B cell (primary cell): ENCODE data around the gene KIF9. TPM values are rescaled to one million over a fixed set of nuclear protein-coding genes. Genes with fewer than 3 reads are reported as not detected.

ENCODE experiments used
- ATAC-seq: fragments of 200-7000 bp; cut with Tn5 transposase; one replicate; pipeline ENCODE4 v1.10.0; 2021; ENCODE audit warnings: low read depth, mild to moderate bottlenecking, moderate number of reproducible peaks, moderate library complexity
- CTCF ChIA-PET: fragments of 350-600 bp; sonication (Branson Sonifier 250); formaldehyde crosslinking; loops from one replicate; lab custom pipeline; 2021; ENCODE audit warnings: antibody characterized with exemption, inconsistent platforms; lab: Charles Lee
- POLR2A ChIA-PET: fragments of 350-600 bp; sonication (Branson Sonifier 250); formaldehyde crosslinking; loops from one replicate; lab custom pipeline; 2021; ENCODE audit warnings: antibody characterized with exemption; lab: Charles Lee
- DNase-seq: peaks from one replicate; pipeline ENCODE4 v3.0.0; 2013
- H2AFZ ChIP-seq: 2 replicates; pipeline ENCODE4 v1.6.1; 2012; ENCODE audit warnings: mild to moderate bottlenecking, low read depth, low read length; ENCODE audit not compliant: insufficient read depth, poor library complexity, severe bottlenecking
- H3K27ac ChIP-seq, 2 donors: 1 replicate in 1 of 2; 2 replicates in 1 of 2; pipeline ENCODE4 v1.5.1; 2012 to 2013; ENCODE audit warnings: low read length in 2 of 2, mild to moderate bottlenecking in 2 of 2, moderate library complexity in 1 of 2
- H3K27me3 ChIP-seq, 4 experiments: fragments of 200-600 bp in 1 of 4; sonication (generic) in 1 of 4; replicated peaks in 1 of 4; 1 replicate in 2 of 4; 2 replicates in 2 of 4; pipeline versions ENCODE4 v1.6.1 to v1.7.0; 2013 to 2016; ENCODE audit warnings: low read length in 3 of 4, mild to moderate bottlenecking in 2 of 4, mixed read lengths in 1 of 4, moderate library complexity in 1 of 4; ENCODE audit not compliant: insufficient read depth in 4 of 4, control insufficient read depth in 3 of 4; ENCODE audit errors: control extremely low read depth in 1 of 4
- H3K36me3 ChIP-seq, 2 experiments: replicated peaks in 1 of 2; 1 replicate in 1 of 2; 2 replicates in 1 of 2; pipeline versions ENCODE4 v1.6.1 to v1.7.1; 2013; ENCODE audit warnings: low read length in 1 of 2; ENCODE audit not compliant: insufficient read depth in 2 of 2, control insufficient read depth in 1 of 2; ENCODE audit errors: control extremely low read depth in 1 of 2, extremely low read depth in 1 of 2
- H3K4me1 ChIP-seq, 2 donors: fragments of 200-600 bp in 1 of 2; sonication (generic) in 1 of 2; 1 replicate in 1 of 2; 2 replicates in 1 of 2; pipeline versions ENCODE4 v1.5.1 to v1.6.1; 2013 to 2017; ENCODE audit warnings: low read length in 2 of 2; ENCODE audit not compliant: control insufficient read depth in 2 of 2, insufficient read depth in 2 of 2
- H3K4me2 ChIP-seq: replicated peaks from 2 replicates; pipeline ENCODE3; 2012; ENCODE audit warnings: mild to moderate bottlenecking, low read depth, low read length; ENCODE audit not compliant: poor library complexity, severe bottlenecking
- H3K4me3 ChIP-seq, 5 experiments: fragments of 200-600 bp in 1 of 5; sonication (generic) in 1 of 5; 1 replicate in 3 of 5; 2 replicates in 2 of 5; pipeline versions ENCODE4 v1.5.1 to v1.7.0; 2011 to 2016; ENCODE audit warnings: low read length in 4 of 5, mild to moderate bottlenecking in 4 of 5, low read depth in 2 of 5, control low read depth in 1 of 5, moderate library complexity in 1 of 5; ENCODE audit not compliant: insufficient read depth in 1 of 5; ENCODE audit errors: control extremely low read depth in 1 of 5, extremely low read depth in 1 of 5
- H3K79me2 ChIP-seq: fragments of 200-600 bp; sonication (generic); one replicate; pipeline ENCODE4 v1.6.0; 2016; ENCODE audit warnings: low read length; ENCODE audit not compliant: control insufficient read depth, insufficient read depth
- H3K9ac ChIP-seq: fragments of 200-600 bp; sonication (generic); 2 replicates; pipeline ENCODE4 v1.6.1; 2017; ENCODE audit warnings: mild to moderate bottlenecking, low read length, moderate library complexity
- H3K9me3 ChIP-seq, 3 donors: one replicate each; pipeline versions ENCODE4 v1.6.1 to v1.7.1; 2013; ENCODE audit warnings: low read length in 2 of 3; ENCODE audit not compliant: control insufficient read depth in 2 of 3, insufficient read depth in 1 of 3; ENCODE audit errors: control extremely low read depth in 1 of 3
- H4K20me1 ChIP-seq: 2 replicates; pipeline ENCODE4 v1.6.0; 2012; ENCODE audit warnings: mild to moderate bottlenecking, low read length; ENCODE audit not compliant: insufficient read depth, control insufficient read depth, poor library complexity, severe bottlenecking
- H3K27ac Mint-ChIP-seq: one replicate; pipeline ENCODE4 v1.8.0; 2021; ENCODE audit warnings: mixed read lengths
- H3K27me3 Mint-ChIP-seq: one replicate; pipeline ENCODE4 v1.8.0; 2021; ENCODE audit warnings: mixed read lengths
- H3K4me1 Mint-ChIP-seq: one replicate; pipeline ENCODE4 v1.8.0; 2021; ENCODE audit warnings: mixed read lengths
- H3K4me3 Mint-ChIP-seq: one replicate; pipeline ENCODE4 v1.8.0; 2021; ENCODE audit warnings: mixed read lengths
- H3K9me3 Mint-ChIP-seq: one replicate; pipeline ENCODE4 v1.8.0; 2022; ENCODE audit warnings: mixed read lengths; ENCODE audit not compliant: insufficient read depth
- CTCF ChIP-seq: fragments of 200-600 bp; IDR thresholded peaks from one replicate; pipeline ENCODE4 v1.8.0; 2022; ENCODE audit warnings: antibody characterized with exemption, mild to moderate bottlenecking
- EZH2 ChIP-seq: IDR thresholded peaks from 2 replicates; pipeline ENCODE4 v1.6.1; 2012; ENCODE audit warnings: borderline replicate concordance, low read depth, mild to moderate bottlenecking, moderate library complexity, low read length; ENCODE audit not compliant: insufficient read depth, poor library complexity, severe bottlenecking
- WGBS: methylation state at CpG from one replicate; pipeline ENCODE4 v1.1.5; 2013; ENCODE audit warnings: missing lambda C conversion rate; ENCODE audit not compliant: insufficient coverage; 5-methylcytosine and 5-hydroxymethylcytosine counted together
- intact Hi-C: fragments of 100-400 bp; cut with micrococcal nuclease; formaldehyde crosslinking; loops from one replicate; pipeline ENCODE4 v1.10.0; 2022
- polyA plus RNA-seq: library from polyadenylated mRNA; depleted of rRNA; stranded (reverse); fragments of >200 nt; gene quantifications from 2 replicates; pipeline ENCODE4 v1.2.3, GENCODE V29; 2012
- total RNA-seq, 2 donors: library from RNA; stranded (reverse); fragments of 120-200 nt in 1 of 2; gene quantifications; 1 replicate in 1 of 2; 2 replicates in 1 of 2; pipeline versions ENCODE4 v1.2.3 to v1.2.4, GENCODE V29; 2013 to 2022

The KIF9 gene
- total and polyA plus RNA-seq, 2 donors (not counting 1 experiment from before 2014, with no cell fraction given), result 3.0 to 3.8 TPM

GRCh38 chr3:47193871-47194859 lies 88.4 kb downstream of the KIF9 start:
- Histone ChIP-seq H3K27ac (no peak overlapping the region), H2AFZ (no peak overlapping the region), H3K79me2 (no peaks in the 10 kb centered on the region), H3K9ac (no peak overlapping the region), H3K9me3 (peaks cover 0 to 3% (median 0%) of the 10 kb centered on the region in 3 donors), H3K4me1 (no peaks in the 10 kb centered on the region), H4K20me1 (no peaks in the 10 kb centered on the region), H3K36me3 (no peaks in the 10 kb centered on the region), H3K4me2 (no peak overlapping the region), H3K4me3 (no peak overlapping the region), H3K27me3 (no peaks in the 10 kb centered on the region)
- 93% methylated on average over 3 of the region's 4 CpGs for WGBS
- H3K4me1 Mint-ChIP-seq, result no peaks in the 10 kb centered on the region
- H3K9me3 Mint-ChIP-seq, result no peaks in the 10 kb centered on the region
- ATAC-seq, result no peak
- ChIA-PET CTCF (no interaction called here), POLR2A (interaction anchor here (0.6 to 0.9 kb wide), 2 partner anchors 8 to 629 kb away, joined by 3 to 5 read pairs; no protein-coding TSS in a partner anchor)
- H3K27me3 Mint-ChIP-seq, result no peaks in the 10 kb centered on the region
- intact Hi-C loops, result no loop called here
- H3K4me3 Mint-ChIP-seq, result no peak overlapping the region
- no peak for TF ChIP-seq CTCF
- no peak for TF ChIP-seq EZH2
- no peak for DNase-seq
- no peak overlapping the region for H3K27ac Mint-ChIP-seq

- CTCF ChIA-PET, result no interaction called here
- no peak for TF ChIP-seq EZH2
- TF ChIP-seq CTCF, result no peak
- Mint-ChIP-seq H3K4me3 (no peak overlapping the region), H3K9me3 (no peaks in the 10 kb centered on the region), H3K27me3 (no peaks in the 10 kb centered on the region), H3K27ac (no peak overlapping the region), H3K4me1 (no peaks in the 10 kb centered on the region)
- H3K36me3 ChIP-seq, result no peaks in the 10 kb centered on the region
- H2AFZ ChIP-seq, result no peak overlapping the region
- H3K4me2 ChIP-seq, result no peak overlapping the region
- H3K27ac ChIP-seq, result no peak overlapping the region
- H3K79me2 ChIP-seq, result no peaks in the 10 kb centered on the region
- no peaks in the 10 kb centered on the region for H4K20me1 ChIP-seq
- H3K4me1 ChIP-seq, result no peaks in the 10 kb centered on the region
- intact Hi-C loops, result no loop called here
- H3K9ac ChIP-seq, result no peak overlapping the region
- no peak for DNase-seq
- no peak overlapping the region for H3K4me3 ChIP-seq
- H3K27me3 ChIP-seq, result no peaks in the 10 kb centered on the region
- H3K9me3 ChIP-seq, result no peaks in the 10 kb centered on the region
- ATAC-seq, result no peak
- POLR2A ChIA-PET, result interaction anchor here (0.6 kb wide), 1 partner anchor 1160 kb away, joined by 3 read pairs; no protein-coding TSS in a partner anchor
- 100% methylated on average over 1 of the region's 2 CpGs for WGBS
Measured at GRCh38 chr3:47186285-47186684, 96.3 kb downstream of the KIF9 start.
